Activated B cell treated with CpG ODN at 0.5 μM for 24 hours (primary cell): Measurements from ENCODE around the gene MAP3K6. TPM values are rescaled to one million over a fixed set of nuclear protein-coding genes. Genes with fewer than 3 reads are reported as not detected.

Source experiments
- ATAC-seq: fragments of 200-7000 bp; cut with Tn5 transposase; one replicate; pipeline ENCODE4 v1.10.0; 2021; ENCODE audit warnings: low read depth, mild to moderate bottlenecking, moderate library complexity
- CTCF ChIA-PET: fragments of 350-600 bp; sonication (Branson Sonifier 250); formaldehyde crosslinking; loops from one replicate; lab custom pipeline; 2021; ENCODE audit warnings: antibody characterized with exemption; lab: Charles Lee
- POLR2A ChIA-PET: fragments of 350-600 bp; sonication (Branson Sonifier 250); formaldehyde crosslinking; loops from one replicate; lab custom pipeline; 2021; ENCODE audit warnings: antibody characterized with exemption; lab: Charles Lee
- DNase-seq: peaks from one replicate; pipeline ENCODE4 v3.0.0; 2022
- H3K27ac Mint-ChIP-seq: one replicate; pipeline ENCODE4 v1.8.0; 2020; ENCODE audit warnings: mixed read lengths
- H3K27me3 Mint-ChIP-seq: one replicate; pipeline ENCODE4 v1.8.0; 2021; ENCODE audit warnings: mixed read lengths
- H3K36me3 Mint-ChIP-seq: one replicate; pipeline ENCODE4 v1.8.0; 2021; ENCODE audit warnings: low read depth, mixed read lengths
- H3K4me1 Mint-ChIP-seq: one replicate; pipeline ENCODE4 v1.8.0; 2021; ENCODE audit warnings: mixed read lengths
- H3K4me3 Mint-ChIP-seq: one replicate; pipeline ENCODE4 v1.8.0; 2020; ENCODE audit warnings: mild to moderate bottlenecking, mixed read lengths
- H3K9me3 Mint-ChIP-seq: one replicate; pipeline ENCODE4 v1.8.0; 2020; ENCODE audit warnings: mixed read lengths
- intact Hi-C: fragments of 100-400 bp; cut with micrococcal nuclease; formaldehyde crosslinking; loops from one replicate; pipeline ENCODE4 v1.15.1; 2024
- total RNA-seq: library from RNA; stranded (reverse); gene quantifications from 2 replicates; pipeline ENCODE4 v1.2.3, GENCODE V29; 2022
- TF ChIP-seq, protein P1 (sequence below): fragments of 200-600 bp; IDR thresholded peaks from one replicate; pipeline ENCODE4 v1.8.0; 2022; ENCODE audit warnings: antibody characterized with exemption, mild to moderate bottlenecking

Gene MAP3K6
- total RNA-seq, 1 donor from 2014 or later = 4.6 TPM

DNA sequence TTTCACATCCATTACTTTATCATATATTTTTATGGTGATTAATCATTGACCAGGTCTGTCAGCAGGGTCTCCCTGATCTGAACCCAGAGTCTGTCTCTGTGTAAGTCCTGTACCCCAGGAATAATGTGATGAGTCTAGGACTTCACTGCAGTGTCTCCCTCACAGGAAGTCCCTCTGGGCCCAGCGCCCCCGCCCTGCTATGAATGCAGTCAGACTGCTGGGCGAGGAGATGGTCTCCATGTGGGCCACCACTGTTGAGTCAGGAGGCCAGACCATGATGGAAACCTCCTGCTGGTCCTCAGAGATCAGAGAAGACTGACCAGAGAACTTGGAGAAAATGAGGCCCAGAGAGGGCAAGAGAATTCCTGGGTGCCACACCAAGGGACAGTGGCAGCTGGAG lies 35.3 kb downstream of the MAP3K6 start:
- no peaks in the 10 kb centered on the region for H3K27me3 Mint-ChIP-seq
- no peak overlapping the region for H3K27ac Mint-ChIP-seq
- H3K4me1 Mint-ChIP-seq = peaks cover 42% of the 10 kb centered on the region
- POLR2A ChIA-PET = no interaction called here
- H3K9me3 Mint-ChIP-seq = no peaks in the 10 kb centered on the region
- ATAC-seq (no peak), DNase-seq (no peak)
- TF ChIP-seq, protein P1, sequence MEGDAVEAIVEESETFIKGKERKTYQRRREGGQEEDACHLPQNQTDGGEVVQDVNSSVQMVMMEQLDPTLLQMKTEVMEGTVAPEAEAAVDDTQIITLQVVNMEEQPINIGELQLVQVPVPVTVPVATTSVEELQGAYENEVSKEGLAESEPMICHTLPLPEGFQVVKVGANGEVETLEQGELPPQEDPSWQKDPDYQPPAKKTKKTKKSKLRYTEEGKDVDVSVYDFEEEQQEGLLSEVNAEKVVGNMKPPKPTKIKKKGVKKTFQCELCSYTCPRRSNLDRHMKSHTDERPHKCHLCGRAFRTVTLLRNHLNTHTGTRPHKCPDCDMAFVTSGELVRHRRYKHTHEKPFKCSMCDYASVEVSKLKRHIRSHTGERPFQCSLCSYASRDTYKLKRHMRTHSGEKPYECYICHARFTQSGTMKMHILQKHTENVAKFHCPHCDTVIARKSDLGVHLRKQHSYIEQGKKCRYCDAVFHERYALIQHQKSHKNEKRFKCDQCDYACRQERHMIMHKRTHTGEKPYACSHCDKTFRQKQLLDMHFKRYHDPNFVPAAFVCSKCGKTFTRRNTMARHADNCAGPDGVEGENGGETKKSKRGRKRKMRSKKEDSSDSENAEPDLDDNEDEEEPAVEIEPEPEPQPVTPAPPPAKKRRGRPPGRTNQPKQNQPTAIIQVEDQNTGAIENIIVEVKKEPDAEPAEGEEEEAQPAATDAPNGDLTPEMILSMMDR = no peak
- H3K36me3 Mint-ChIP-seq = peaks cover 85% of the 10 kb centered on the region
- H3K4me3 Mint-ChIP-seq = no peak overlapping the region
- CTCF ChIA-PET = interaction anchor here (1.6 to 3.7 kb wide), 2 partner anchors 18 to 32 kb away, joined by 11 to 24 read pairs; no protein-coding TSS in a partner anchor
- intact Hi-C loops = no loop called here

DNA sequence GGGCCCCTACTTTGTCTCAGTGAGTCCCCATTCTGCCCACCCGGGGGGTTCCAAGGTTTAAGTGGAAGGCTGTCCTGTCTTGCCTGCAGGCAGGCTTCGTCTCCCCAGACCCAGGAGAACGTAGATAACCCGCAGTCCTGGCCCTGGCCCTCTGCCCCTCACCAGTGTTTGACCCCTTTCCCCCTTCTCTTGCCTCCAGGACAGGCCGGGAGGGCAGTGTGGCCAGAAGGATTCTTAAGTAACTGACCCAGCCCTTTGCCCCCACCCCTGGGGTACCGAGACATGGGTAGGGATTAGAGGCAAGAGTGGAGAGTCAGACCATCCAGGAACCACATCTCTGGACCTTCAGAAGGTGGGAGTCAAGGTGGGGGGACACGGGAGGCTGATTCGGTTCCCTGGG lies 36.0 kb downstream of the MAP3K6 start:
- H3K27ac Mint-ChIP-seq = no peak overlapping the region
- ATAC-seq (no peak), DNase-seq (no peak)
- TF ChIP-seq, protein P1 = no peak
- H3K9me3 Mint-ChIP-seq = no peaks in the 10 kb centered on the region
- peaks cover 48% of the 10 kb centered on the region for H3K4me1 Mint-ChIP-seq
- no peak overlapping the region for H3K4me3 Mint-ChIP-seq
- no peaks in the 10 kb centered on the region for H3K27me3 Mint-ChIP-seq
- CTCF ChIA-PET = no interaction called here
- POLR2A ChIA-PET = no interaction called here
- intact Hi-C loops = no loop called here
- H3K36me3 Mint-ChIP-seq = peaks cover 85% of the 10 kb centered on the region

DNA sequence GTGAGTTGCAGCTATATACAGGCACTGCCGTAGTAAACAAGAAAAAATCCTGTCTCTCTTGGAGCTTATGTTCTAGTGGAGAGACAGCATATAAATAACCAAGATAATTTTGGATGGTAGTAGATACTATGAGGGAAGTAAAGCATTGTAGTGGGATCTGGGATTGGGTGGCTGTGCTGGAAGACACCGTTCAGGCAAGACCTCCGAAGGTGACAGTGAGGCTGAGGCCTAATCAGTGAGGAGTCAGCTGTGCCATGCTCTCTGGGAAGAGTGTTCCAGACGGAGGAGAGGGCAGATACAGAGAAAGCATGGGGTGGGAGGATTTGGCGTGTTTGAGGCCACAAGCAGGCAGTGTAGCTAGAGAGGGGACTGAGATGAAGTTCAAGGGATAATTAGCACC lies 38.8 kb downstream of the MAP3K6 start:
- ATAC-seq (no peak), DNase-seq (no peak)
- peaks cover 76% of the 10 kb centered on the region for H3K36me3 Mint-ChIP-seq
- intact Hi-C loops = no loop called here
- no peaks in the 10 kb centered on the region for H3K27me3 Mint-ChIP-seq
- no peaks in the 10 kb centered on the region for H3K9me3 Mint-ChIP-seq
- ChIA-PET POLR2A (interaction anchor here (1.2 kb wide), 1 partner anchor 14 kb away, joined by 4 read pairs; the partner anchor contains the start of gene SYTL1), CTCF (interaction anchor here (0.6 to 1.7 kb wide), 6 partner anchors 25 to 538 kb away, joined by 3 to 5 read pairs (median 4); no protein-coding TSS in a partner anchor)
- H3K4me1 Mint-ChIP-seq = peaks cover 70% of the 10 kb centered on the region
- H3K4me3 Mint-ChIP-seq = no peak overlapping the region
- no peak overlapping the region for H3K27ac Mint-ChIP-seq
- TF ChIP-seq, protein P1 = no peak

DNA sequence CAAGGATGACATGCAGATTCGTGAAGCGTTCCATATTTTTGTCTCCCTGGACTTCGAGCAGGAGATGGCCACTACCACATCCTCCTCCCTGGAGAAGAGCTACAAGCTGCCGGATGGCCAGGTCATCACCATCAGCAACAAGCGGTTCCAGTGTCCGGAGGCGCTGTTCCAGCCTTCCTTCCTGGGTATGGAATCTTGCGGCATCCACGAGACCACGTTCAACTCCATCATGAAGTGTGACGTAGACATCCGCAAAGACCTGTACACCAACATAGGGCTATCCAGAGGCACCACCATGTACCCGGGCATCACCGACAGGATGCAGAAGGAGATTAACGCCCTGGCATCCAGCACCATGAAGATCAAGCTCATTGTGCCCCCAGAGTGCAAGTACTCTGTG lies 41.5 kb downstream of the MAP3K6 start:
- no peak overlapping the region for H3K27ac Mint-ChIP-seq
- peaks cover 68% of the 10 kb centered on the region for H3K4me1 Mint-ChIP-seq
- no peak for DNase-seq
- peaks cover 53% of the 10 kb centered on the region for H3K36me3 Mint-ChIP-seq
- H3K9me3 Mint-ChIP-seq = no peaks in the 10 kb centered on the region
- ATAC-seq = no peak
- TF ChIP-seq, protein P1 = no peak
- no peaks in the 10 kb centered on the region for H3K27me3 Mint-ChIP-seq
- CTCF ChIA-PET = interaction anchor here (2.2 kb wide), 1 partner anchor 62 kb away, joined by 6 read pairs; no protein-coding TSS in a partner anchor
- POLR2A ChIA-PET = no interaction called here
- no peak overlapping the region for H3K4me3 Mint-ChIP-seq
- intact Hi-C loops = no loop called here

DNA sequence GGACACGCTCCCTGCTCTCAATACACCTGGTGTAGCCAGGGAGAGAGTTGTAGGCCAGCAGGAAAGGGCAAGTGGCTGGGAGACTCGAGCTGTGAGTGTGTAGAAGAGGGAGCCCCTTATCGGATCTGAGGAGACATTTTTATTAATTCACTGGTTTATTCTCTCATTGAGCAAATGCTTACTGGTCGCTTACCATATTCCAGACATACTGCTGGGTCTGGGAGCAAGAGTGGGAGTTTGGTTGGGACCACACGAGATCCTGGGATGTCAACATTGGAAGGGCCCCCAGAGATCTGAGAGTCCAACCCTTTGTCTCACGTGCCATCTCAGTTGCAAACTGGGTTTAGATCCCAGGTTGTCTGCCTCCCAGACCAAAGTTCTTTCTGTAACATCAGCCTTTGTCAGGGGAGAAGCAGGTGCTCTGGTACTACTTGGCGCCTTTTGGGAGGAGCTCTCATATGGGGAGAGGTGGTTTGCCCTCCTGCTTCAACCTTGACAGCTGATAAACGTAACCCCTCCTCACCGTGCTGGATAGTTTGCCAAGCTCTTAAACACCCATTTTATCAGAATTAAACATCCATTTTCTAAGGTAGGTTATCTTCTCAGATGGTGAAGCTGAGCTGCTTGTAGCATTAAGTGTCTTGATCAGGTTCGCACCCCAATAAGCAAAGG lies 44.1 kb downstream of the MAP3K6 start:
- peak overlapping the region; percentile 93 for H3K27ac Mint-ChIP-seq
- ATAC-seq (no peak), DNase-seq (no peak)
- TF ChIP-seq, protein P1 = no peak
- no peaks in the 10 kb centered on the region for H3K9me3 Mint-ChIP-seq
- intact Hi-C loops = loop anchor here (1.0 to 5.0 kb wide), 7 partner anchors 19 to 340 kb away; partner anchors contain the start of genes SLC9A1, WASF2 and WDTC1
- ChIA-PET CTCF (interaction anchor here (0.6 to 2.0 kb wide), 6 partner anchors 10 to 284 kb away, joined by 3 to 10 read pairs (median 5); no protein-coding TSS in a partner anchor), POLR2A (interaction anchor here (0.8 to 2.4 kb wide), 8 partner anchors 10 to 168 kb away, joined by 3 to 11 read pairs (median 8); partner anchors contain the start of genes MAP3K6, SLC9A1, SYTL1 and WDTC1)
- no peaks in the 10 kb centered on the region for H3K27me3 Mint-ChIP-seq
- H3K4me1 Mint-ChIP-seq = peaks cover 53% of the 10 kb centered on the region
- H3K4me3 Mint-ChIP-seq = peak overlapping the region; percentile 97
- H3K36me3 Mint-ChIP-seq = peaks cover 35% of the 10 kb centered on the region
